Lower leg skin (tissue), 4 donors: ENCODE data around the gene KRT80. TPM values are rescaled to one million over a fixed set of nuclear protein-coding genes. Genes with fewer than 3 reads are reported as not detected.

Experiments used
- DNase-seq, 2 donors: peaks; one replicate each; pipeline ENCODE4 v3.0.0-alpha.2; 2019; ENCODE audit warnings: low spot score in 2 of 2
- H3K4me3 ChIP-seq: fragments of 200-600 bp; sonication (generic); 2 replicates; pipeline ENCODE4 v1.5.1; 2017; ENCODE audit warnings: mild to moderate bottlenecking, low read depth; ENCODE audit not compliant: poor library complexity, severe bottlenecking
- POLR2A ChIP-seq, 2 donors: fragments of 450-650 bp; IDR thresholded peaks; one replicate each; pipeline ENCODE4 v1.6.1; 2016 to 2017; ENCODE audit warnings: antibody characterized with exemption in 2 of 2, mild to moderate bottlenecking in 1 of 2, moderate library complexity in 1 of 2
- WGBS, 2 donors: methylation state at CpG; one replicate each; pipeline ENCODE4 v1.1.5; 2018; 5-methylcytosine and 5-hydroxymethylcytosine counted together
- intact Hi-C: fragments of 100-400 bp; cut with DNase I; formaldehyde crosslinking; loops from one replicate; pipeline ENCODE4 v1.15.0; 2023; ENCODE audit warnings: low total_unique reads
- total RNA-seq, 4 donors: library from RNA; depleted of rRNA; stranded (reverse); fragments of >200 nt; gene quantifications; one replicate each; pipeline ENCODE4 v1.1.0, GENCODE V29; 2016
- TF ChIP-seq, protein P1 (sequence below), 3 donors: fragments of 450-650 bp; IDR thresholded peaks; one replicate each; pipeline ENCODE4 v1.5.1; 2016; ENCODE audit warnings: antibody characterized with exemption in 3 of 3, mild to moderate bottlenecking in 3 of 3, moderate library complexity in 2 of 3

Gene KRT80
- total RNA-seq, 4 donors from 2014 or later = 269 to 349 (median 275) TPM

DNA sequence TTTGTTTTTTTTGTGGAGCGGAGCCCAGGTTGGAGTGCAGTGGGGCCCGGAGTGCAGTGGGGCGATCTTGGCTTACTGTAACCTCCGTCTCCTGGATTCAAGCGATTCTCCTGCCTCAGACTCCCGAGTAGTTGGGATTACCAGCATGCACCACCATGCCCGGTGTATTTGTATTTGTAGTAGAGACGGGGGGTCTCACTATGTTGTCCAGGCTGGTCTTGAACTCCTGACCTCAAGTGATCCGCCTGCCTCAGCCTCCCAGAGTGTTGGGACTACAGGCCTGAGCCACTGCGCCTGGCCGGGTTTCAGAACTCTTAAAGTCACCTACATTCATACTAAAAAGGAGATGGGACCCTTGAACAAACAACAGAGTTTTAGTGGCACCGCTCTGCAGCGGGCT is 52.7 kb downstream of the KRT80 start:
- WGBS, 2 donors = 82 to 89% methylated on average over 13 of the region's 13 CpGs
- intact Hi-C loops = no loop called here
- DNase-seq = no peak
- no peak for TF ChIP-seq POLR2A (IDR thresholded peaks at IDR 0.05)
- TF ChIP-seq, protein P1, sequence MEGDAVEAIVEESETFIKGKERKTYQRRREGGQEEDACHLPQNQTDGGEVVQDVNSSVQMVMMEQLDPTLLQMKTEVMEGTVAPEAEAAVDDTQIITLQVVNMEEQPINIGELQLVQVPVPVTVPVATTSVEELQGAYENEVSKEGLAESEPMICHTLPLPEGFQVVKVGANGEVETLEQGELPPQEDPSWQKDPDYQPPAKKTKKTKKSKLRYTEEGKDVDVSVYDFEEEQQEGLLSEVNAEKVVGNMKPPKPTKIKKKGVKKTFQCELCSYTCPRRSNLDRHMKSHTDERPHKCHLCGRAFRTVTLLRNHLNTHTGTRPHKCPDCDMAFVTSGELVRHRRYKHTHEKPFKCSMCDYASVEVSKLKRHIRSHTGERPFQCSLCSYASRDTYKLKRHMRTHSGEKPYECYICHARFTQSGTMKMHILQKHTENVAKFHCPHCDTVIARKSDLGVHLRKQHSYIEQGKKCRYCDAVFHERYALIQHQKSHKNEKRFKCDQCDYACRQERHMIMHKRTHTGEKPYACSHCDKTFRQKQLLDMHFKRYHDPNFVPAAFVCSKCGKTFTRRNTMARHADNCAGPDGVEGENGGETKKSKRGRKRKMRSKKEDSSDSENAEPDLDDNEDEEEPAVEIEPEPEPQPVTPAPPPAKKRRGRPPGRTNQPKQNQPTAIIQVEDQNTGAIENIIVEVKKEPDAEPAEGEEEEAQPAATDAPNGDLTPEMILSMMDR (IDR thresholded peaks at IDR 0.05) = no peak
- no peak overlapping the region for H3K4me3 ChIP-seq

DNA sequence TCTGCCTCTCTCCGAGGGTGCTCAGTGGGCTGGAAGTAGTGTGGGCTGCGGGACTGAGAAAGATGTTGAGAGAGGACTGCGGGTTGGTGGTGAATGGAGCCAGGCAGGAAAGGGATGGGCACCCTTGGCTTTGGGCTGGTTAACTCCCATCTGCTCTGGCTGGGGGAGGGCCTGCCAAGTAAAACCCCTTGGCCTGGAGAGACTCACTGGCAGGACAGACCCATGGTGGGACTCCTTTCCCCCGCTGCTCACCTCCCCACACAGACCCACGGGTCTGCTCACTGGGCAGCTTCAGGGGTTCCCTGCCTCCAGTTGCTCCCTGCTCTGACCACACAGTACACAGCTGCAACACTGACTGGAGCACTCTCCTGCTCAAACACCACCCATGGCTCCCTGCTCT is 54.1 kb downstream of the KRT80 start:
- no peak for DNase-seq
- TF ChIP-seq, protein P1 (IDR thresholded peaks at IDR 0.05) = no peak
- TF ChIP-seq POLR2A (IDR thresholded peaks at IDR 0.05) = no peak
- 72 to 82% methylated on average over 5 of the region's 5 CpGs for WGBS, 2 donors
- no peak overlapping the region for H3K4me3 ChIP-seq
- intact Hi-C loops = no loop called here

DNA sequence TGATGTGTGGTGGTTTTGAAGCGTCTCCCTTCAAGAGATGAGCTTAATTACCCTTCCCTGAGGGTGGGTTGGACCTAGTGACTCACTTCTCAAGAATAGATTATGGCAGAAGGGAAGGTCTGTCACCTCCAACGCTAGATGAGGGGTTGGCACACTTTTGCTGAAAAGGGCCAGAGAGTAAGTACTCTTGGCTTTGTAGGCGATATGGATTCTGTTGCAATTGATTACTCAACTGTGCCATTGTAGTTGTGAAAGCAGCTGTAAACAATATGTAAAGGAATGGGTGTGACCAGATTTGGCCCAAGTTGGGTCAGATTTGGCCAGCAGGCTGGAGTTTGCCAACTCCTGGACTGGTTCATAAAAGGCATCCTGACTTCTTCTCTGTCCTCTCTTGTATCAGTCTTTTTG is 59.1 kb downstream of the KRT80 start:
- intact Hi-C loops = no loop called here
- WGBS, 2 donors = 18 to 30% methylated on average over 3 of the region's 3 CpGs
- H3K4me3 ChIP-seq = no peak overlapping the region
- DNase-seq = peak in 1 of 2 donors; percentile 84
- TF ChIP-seq, protein P1 (IDR thresholded peaks at IDR 0.05) = no peak
- TF ChIP-seq POLR2A (IDR thresholded peaks at IDR 0.05) = no peak

GRCh38 chr12:52130711-52131110 is 61.1 kb downstream of the KRT80 start:
- WGBS, 2 donors = 65 to 77% methylated on average over 5 of the region's 5 CpGs
- peak in 1 of 2 donors; percentile 82 for DNase-seq
- intact Hi-C loops = no loop called here
- no peak overlapping the region for H3K4me3 ChIP-seq
- TF ChIP-seq, protein P1 (IDR thresholded peaks at IDR 0.05) = no peak
- no peak for TF ChIP-seq POLR2A (IDR thresholded peaks at IDR 0.05)

DNA sequence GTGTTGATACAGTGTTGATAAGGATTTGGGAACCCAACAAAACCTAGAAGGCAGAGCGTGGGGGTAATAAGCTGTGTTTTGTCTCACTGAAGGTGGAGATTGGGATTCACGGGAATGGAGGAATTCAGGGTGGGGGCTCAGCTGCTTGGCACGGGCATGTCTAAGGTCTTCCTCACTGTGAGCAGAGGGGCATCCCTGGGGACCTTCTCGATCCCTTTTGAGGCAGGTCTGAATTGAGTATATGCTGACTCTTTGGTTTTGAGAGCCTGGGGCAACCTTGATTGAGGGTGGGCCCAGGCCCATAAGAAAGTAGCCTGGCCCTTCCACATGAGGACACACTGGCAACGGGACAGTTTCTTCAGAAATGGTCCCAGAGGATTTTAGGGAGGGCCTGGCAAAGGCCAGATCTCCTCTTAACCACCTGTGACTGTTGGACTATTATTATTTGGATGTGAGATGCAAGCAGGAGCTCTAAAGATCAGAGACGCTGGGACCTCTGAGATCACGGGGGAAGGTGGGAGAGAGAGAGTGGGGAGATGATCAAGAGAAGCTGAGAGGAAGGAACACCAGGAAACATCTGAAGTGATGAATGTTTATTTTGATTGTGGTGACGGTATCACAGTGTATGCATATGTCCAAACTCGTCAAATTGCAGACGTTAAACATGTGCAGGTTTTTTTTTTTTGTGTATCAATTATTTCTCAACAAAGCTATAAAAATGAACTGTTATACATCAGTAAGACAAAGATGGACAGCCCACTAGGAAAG is 63.9 kb downstream of the KRT80 start:
- TF ChIP-seq POLR2A (IDR thresholded peaks at IDR 0.05) = no peak
- TF ChIP-seq, protein P1 (IDR thresholded peaks at IDR 0.05) = no peak
- DNase-seq = no peak
- 65 to 68% methylated on average over 10 of the region's 10 CpGs for WGBS, 2 donors
- H3K4me3 ChIP-seq = no peak overlapping the region
- intact Hi-C loops = no loop called here
